Endometrial microvascular endothelial cells (primary cell): ENCODE results near the gene NEMF. TPM values are rescaled to one million over a fixed set of nuclear protein-coding genes. Genes with fewer than 3 reads are reported as not detected.
"Not testable (repeated sequence)": the region's sequence is repeated elsewhere in the genome, so short reads cannot be mapped to it uniquely, and the experiment has no call there.

Source experiments
- in situ Hi-C: cut with HindIII; loops from 2 replicates; pipeline ENCODE4 v1.10.0; 2017; ENCODE audit warnings: low sequenced_read_pairs, low pct_unique_long_range_greater_than_20kb; ENCODE audit errors: inconsistent ontology term
- total RNA-seq: library from RNA; depleted of rRNA; stranded (reverse); fragments of >200 nt; gene quantifications from one replicate; pipeline ENCODE4 v1.2.3, GENCODE V29; 2015; ENCODE audit errors: inconsistent ontology term

The NEMF gene
- 30.6 TPM for total RNA-seq

- in situ Hi-C loops: loop anchor here (25.0 kb wide), 1 partner anchor 285 kb away; no protein-coding TSS in a partner anchor
Measured at GRCh38 chr14:49852301-49853157, at the start of gene NEMF. TSS of gene NEMF (minus strand) at chr14:49852788. CDS start at chr14:49852753, 35 bp downstream.

DNA sequence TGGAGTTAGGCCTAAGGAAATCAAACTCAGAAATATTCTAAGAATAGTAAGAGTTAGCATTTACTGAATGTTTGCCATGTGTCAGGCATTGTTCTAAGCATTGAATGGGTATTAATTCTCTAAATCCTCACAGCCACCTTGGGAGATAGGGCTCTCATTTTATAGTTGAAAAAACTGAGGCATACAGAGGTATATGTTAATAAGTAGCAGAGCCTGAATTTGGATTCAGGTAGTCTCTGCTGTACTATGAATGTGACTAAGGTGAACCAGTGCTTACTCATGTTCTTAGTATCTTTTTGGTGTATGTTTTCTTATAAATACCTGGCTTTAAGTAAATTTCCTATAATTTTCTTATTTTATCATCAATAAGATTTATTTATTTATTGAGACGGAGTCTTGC, 48.4 kb upstream of the NEMF start:
- in situ Hi-C loops: no loop called here

GRCh38 chr14:49898485-49898884, 45.9 kb upstream of the NEMF start:
- in situ Hi-C loops: no loop called here

GRCh38 chr14:49897965-49898364, 45.4 kb upstream of the NEMF start:
- in situ Hi-C loops: no loop called here

- in situ Hi-C loops: no loop called here
Measured at GRCh38 chr14:49897414-49897813, 44.8 kb upstream of the NEMF start.

GRCh38 chr14:49896966-49897365, 44.4 kb upstream of the NEMF start:
- in situ Hi-C loops: no loop called here

DNA sequence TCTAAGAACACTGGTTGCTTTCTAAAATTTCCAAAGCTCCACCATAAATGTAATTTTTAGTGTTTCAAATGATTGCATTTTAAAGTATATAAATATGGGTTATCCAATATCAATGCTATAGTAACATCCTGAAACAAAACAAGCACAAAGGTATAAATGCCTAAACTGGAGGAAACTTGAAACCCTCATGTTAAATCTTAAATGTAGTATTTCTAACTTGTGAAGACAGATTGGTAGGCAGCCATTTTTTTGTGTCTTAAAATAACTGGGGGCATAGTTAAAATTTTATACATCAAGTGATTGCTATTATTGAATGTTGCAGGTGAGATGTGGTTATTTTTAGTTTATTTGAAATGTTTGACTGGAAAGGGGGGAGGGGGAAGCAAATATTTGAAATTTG, 43.7 kb upstream of the NEMF start:
- in situ Hi-C loops: not testable (repeated sequence)

GRCh38 chr14:49895480-49895879, 42.9 kb upstream of the NEMF start:
- in situ Hi-C loops: no loop called here

DNA sequence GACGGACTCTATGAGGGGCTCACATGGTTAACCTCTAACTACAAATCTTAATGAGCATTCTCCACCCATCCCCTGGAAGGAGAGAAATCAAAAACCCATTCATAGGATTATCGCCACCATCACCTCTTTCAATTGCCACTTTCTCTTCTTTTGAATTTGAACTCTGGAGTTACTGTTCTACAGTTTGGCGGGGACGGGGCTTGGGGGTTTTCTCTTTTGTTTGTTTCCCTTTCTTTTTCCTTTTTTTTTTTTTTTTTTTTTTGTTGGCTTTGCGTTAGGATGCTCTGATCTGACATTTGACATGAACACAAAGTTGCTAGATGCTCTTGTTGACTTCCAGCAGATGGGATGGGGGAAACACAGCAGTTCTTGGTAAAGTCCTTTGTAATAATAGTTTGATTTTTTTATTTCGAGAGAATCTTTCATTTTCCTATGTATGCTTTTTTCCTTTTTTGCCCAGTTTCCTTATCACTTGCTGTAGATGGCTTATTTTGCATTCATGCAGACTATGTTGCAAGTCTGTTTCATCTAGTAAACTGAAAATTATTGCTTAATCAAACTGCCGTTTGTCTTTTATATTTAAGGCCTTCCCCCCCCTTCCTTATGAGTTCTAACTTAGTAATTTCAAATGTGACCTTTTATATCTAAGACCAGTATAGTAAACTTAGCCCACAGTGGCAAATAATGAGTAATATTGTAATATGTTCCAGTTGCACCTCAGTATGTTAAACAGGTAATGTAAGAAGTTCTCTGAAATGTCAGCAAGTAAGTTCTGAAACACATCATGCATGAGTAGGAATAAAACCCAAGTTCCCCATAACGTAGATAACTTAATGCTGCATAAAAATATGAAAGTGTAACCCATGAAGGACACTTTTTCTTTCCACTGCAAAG, 41.9 kb upstream of the NEMF start:
- in situ Hi-C loops: not testable (repeated sequence)

DNA sequence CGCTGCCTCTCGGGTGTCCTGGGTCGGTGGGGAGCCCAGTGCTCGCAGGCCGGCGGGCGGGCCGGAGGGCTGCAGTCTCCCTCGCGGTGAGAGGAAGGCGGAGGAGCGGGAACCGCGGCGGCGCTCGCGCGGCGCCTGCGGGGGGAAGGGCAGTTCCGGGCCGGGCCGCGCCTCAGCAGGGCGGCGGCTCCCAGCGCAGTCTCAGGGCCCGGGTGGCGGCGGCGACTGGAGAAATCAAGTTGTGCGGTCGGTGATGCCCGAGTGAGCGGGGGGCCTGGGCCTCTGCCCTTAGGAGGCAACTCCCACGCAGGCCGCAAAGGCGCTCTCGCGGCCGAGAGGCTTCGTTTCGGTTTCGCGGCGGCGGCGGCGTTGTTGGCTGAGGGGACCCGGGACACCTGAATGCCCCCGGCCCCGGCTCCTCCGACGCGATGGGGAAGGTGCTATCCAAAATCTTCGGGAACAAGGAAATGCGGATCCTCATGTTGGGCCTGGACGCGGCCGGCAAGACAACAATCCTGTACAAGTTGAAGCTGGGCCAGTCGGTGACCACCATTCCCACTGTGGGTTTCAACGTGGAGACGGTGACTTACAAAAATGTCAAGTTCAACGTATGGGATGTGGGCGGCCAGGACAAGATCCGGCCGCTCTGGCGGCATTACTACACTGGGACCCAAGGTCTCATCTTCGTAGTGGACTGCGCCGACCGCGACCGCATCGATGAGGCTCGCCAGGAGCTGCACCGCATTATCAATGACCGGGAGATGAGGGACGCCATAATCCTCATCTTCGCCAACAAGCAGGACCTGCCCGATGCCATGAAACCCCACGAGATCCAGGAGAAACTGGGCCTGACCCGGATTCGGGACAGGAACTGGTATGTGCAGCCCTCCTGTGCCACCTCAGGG, 41.0 kb upstream of the NEMF start:
- in situ Hi-C loops: no loop called here

- in situ Hi-C loops: no loop called here
Measured at GRCh38 chr14:49892636-49893308, 40.2 kb upstream of the NEMF start, which contains the start of gene ARF6. TSS of gene ARF6 (plus strand) at chr14:49893082. CDS start at chr14:49893737, 655 bp downstream.

- in situ Hi-C loops: no loop called here
Measured at GRCh38 chr14:49892301-49892635, 39.7 kb upstream of the NEMF start.

- in situ Hi-C loops: no loop called here
Measured at GRCh38 chr14:49888293-49888692, 35.7 kb upstream of the NEMF start.

DNA sequence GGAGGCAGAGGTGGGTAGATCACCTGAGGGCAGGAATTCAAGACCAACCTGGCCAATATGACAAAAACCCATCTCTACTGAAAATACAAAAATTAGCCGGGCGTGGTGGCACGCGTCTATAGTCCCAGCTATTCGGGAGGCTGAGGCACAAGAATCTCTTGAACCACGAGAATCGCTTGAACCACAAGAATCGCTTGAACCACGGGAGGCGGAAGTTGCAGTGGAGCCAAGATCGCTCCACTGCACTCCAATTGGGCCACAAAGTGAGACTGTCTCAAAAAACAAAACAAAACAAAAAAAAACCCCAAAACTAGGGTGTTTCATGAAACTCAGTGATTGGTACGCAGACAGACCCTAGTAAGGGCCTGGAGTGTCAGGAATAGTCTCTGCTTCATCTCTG, 33.9 kb upstream of the NEMF start:
- in situ Hi-C loops: no loop called here

DNA sequence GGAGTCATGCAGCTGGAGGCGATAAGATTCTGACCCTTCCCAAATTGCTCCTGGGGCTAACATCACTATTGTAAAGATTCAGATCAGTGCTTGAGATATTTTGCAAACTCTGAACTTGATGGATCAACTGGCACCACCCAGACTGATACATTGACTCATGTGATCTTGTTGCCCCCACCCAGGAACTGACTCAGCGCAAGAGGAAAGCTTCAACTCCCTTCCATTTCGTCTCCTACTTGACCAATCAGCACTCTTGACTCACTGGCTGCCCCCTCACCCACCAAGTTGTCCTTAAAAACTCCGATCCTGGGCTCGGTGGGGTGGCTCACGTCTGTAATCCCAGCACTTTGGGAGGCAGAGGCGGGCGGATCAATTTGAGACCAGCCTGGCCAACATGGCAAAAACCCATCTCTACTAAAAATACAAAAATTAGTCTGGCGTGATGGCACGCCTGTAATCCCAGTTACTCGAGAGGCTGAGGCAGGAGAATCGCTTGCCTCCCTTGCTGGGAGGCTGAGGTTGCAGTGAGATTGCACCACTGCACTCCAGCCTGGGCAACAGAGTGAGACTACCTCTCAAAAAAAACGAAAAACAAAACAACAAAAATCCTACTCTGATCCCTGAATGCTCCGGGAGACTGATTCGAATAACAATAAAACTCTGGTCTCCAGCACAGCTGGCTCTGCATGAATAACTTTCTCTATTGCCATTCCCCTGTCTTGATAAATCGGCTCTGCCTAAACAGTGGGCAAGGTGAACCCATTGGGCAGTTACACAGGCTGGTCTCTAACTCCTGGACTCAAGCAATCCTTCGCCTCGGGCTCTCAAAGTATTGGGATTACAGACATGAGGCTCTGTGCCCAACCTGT, 30.5 kb upstream of the NEMF start:
- in situ Hi-C loops: no loop called here

DNA sequence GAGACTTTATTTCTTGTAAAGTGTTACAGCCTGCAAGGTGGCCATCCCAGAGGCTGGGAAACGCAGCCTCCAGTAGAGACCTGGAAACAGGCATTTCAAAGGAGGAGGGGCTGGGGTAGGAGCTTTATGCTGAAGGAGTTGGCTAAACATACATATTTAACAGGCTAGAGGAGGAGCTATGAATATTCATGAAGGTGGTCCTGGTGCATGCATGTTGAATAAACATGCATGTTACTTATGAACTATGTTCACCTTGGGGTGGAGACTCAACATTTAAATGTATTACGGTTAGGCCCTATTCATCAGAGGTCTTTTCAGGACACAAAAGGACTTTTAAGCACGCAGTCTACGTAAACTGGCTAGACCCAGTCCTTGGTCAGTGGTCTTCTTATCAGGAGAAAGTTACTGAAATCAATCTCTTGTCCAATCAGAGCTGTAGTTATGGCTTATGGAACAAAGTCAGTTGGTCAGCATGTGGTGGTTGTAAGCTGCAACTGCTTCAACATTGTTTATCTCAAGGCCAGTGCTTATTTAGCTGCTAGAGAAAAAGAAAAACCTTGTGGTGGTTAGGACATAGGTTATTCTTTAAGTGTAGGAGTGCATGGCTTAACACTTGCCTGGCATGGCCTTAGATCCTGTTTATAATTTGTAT, 28.9 kb upstream of the NEMF start:
- in situ Hi-C loops: no loop called here
